Small intestine (tissue), 7 donors: ENCODE results near the gene EDIL3. TPM values are rescaled to one million over a fixed set of nuclear protein-coding genes. Genes with fewer than 3 reads are reported as not detected.

Source experiments
- DNase-seq, 2 donors: peaks; one replicate each; pipeline versions ENCODE4 v3.0.0 to v3.0.0-alpha.2; 2013
- FAIRE-seq: peaks from 2 replicates; lab custom pipeline; 2012; peaks lifted over from hg19 to GRCh38; lab: Jason Lieb, UNC
- H3K27ac ChIP-seq, 3 donors: one replicate each; pipeline ENCODE4 v1.5.1; 2013; ENCODE audit warnings: low read length in 2 of 3, mild to moderate bottlenecking in 2 of 3, control low read depth in 1 of 3, inconsistent platforms in 1 of 3, low read depth in 1 of 3, moderate library complexity in 1 of 3
- H3K27me3 ChIP-seq, 3 donors: one replicate each; pipeline ENCODE4 v1.6.1; 2013; ENCODE audit warnings: low read length in 3 of 3, inconsistent platforms in 1 of 3; ENCODE audit not compliant: control insufficient read depth in 3 of 3, insufficient read depth in 3 of 3
- H3K36me3 ChIP-seq, 3 donors: one replicate each; pipeline ENCODE4 v1.6.1; 2013; ENCODE audit warnings: low read length in 3 of 3, inconsistent platforms in 1 of 3, low read depth in 1 of 3, mild to moderate bottlenecking in 1 of 3, moderate library complexity in 1 of 3; ENCODE audit not compliant: control insufficient read depth in 3 of 3, insufficient read depth in 2 of 3
- H3K4me1 ChIP-seq, 3 donors: one replicate each; pipeline ENCODE4 v1.6.1; 2013; ENCODE audit warnings: low read length in 2 of 3, inconsistent platforms in 1 of 3, low read depth in 1 of 3, mild to moderate bottlenecking in 1 of 3, moderate library complexity in 1 of 3; ENCODE audit not compliant: control insufficient read depth in 3 of 3, insufficient read depth in 2 of 3
- H3K4me3 ChIP-seq, 3 donors: one replicate each; pipeline ENCODE4 v1.5.1; 2013; ENCODE audit warnings: low read length in 3 of 3, control low read depth in 1 of 3, inconsistent platforms in 1 of 3, low read depth in 1 of 3, mild to moderate bottlenecking in 1 of 3, moderate library complexity in 1 of 3
- H3K9me3 ChIP-seq, 2 donors: one replicate each; pipeline ENCODE4 v1.6.1; 2013; ENCODE audit warnings: low read depth in 1 of 2, low read length in 1 of 2; ENCODE audit not compliant: control insufficient read depth in 2 of 2, insufficient read depth in 1 of 2
- WGBS, 3 donors: extraction: QIAGEN DNeasy Blood & Tissue Kit; methylation state at CpG; one replicate each; pipeline ENCODE4 v1.1.7; 2013; 5-methylcytosine and 5-hydroxymethylcytosine counted together
- polyA plus RNA-seq, 4 donors: library from polyadenylated mRNA; stranded (reverse) in 3 of 4; unstranded in 1 of 4; fragments of 200-250 nt in 3 of 4; fragments of 120-200 nt in 1 of 4; gene quantifications; one replicate each; pipeline versions ENCODE4 v1.2.1 to v1.2.3, GENCODE V29; 2013
- donor health status: healthy with polysubstance abuse.
- donor health status: control.
- donor health status: control.
- donor health status: Bipolar disorder and iron deficiency.
- donor health status: healthy.

EDIL3 gene
- polyA plus RNA-seq, 4 donors, result 1.6 to 24.6 (median 5.1) TPM; not detected in 1

- Histone ChIP-seq H3K27me3 (peaks cover 5 to 40% (median 24%) of the 10 kb centered on the region in 3 donors), H3K4me1 (peaks cover 0 to 6% (median 0%) of the 10 kb centered on the region in 3 donors), H3K36me3 (no peaks in the 10 kb centered on the region), H3K4me3 (peak overlapping the region in 2 of 3 donors; percentile 59 to 76), H3K27ac (peak overlapping the region in 2 of 3 donors; percentile 39 to 90), H3K9me3 (no peaks in the 10 kb centered on the region)
- DNase-seq (peak in 1 of 2 donors; percentile 4), FAIRE-seq (no peak)
- 2 to 9% (median 7%) methylated on average over 24 to 26 of the region's 26 CpGs for WGBS, 3 donors
Observed at GRCh38 chr5:84383296-84383815, 1.3 kb downstream of the EDIL3 start.

DNA sequence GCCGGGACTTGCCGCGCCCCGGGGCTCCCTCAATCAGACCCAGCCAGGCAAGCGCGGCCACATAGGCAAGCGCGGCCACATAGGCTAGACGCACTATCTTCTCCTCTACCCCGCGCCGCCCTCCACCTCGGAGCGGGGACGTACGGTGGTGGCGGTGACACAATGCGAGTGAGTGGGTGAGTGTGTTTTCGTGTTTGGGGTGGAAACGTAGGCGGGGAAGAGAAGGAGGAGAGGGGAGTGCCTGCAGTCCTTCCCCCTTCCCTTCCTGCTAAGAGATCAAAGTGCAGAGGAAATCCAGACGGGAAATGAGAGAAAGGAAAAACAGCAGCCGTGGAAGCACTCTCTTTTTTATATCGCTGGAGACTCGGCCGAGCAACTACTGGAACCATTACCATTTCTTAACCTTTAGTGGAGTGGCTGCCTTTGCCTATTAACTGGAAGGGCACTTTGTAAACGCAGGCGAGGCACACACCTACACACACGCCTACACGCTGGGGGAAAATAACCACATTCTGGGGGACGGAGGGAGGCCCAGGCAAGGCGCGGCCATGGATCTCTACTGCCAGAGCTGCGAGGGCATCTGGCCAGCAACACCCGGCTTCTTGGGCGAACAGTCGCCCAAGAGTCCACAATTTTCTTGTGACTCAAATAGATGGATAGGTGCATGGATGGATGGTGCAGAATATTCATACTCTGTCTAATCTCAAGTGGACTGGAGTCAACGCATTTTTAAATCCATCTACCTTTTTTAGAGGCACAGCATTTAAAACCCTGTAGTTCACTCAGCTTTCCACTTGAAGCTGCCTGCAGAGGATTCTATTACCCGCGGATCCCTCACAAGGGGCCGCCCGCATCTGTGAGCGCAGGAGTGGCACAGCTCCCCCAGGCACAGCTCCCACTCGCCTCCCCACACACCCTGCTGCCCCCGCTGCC lies 2.1 kb downstream of the EDIL3 start:
- Histone ChIP-seq H3K4me3 (peak overlapping the region; percentile 3 to 60 (median 59)), H3K27me3 (peaks cover 5 to 40% (median 24%) of the 10 kb centered on the region in 3 donors), H3K27ac (peak overlapping the region in 2 of 3 donors; percentile 67 to 89), H3K9me3 (no peaks in the 10 kb centered on the region), H3K4me1 (peaks cover 0 to 6% (median 0%) of the 10 kb centered on the region in 3 donors), H3K36me3 (no peaks in the 10 kb centered on the region)
- 1 to 6% (median 4%) methylated on average over 45 of the region's 45 CpGs for WGBS, 3 donors
- DNase-seq, result peak in 1 of 2 donors; percentile 45
- no peak for FAIRE-seq

DNA sequence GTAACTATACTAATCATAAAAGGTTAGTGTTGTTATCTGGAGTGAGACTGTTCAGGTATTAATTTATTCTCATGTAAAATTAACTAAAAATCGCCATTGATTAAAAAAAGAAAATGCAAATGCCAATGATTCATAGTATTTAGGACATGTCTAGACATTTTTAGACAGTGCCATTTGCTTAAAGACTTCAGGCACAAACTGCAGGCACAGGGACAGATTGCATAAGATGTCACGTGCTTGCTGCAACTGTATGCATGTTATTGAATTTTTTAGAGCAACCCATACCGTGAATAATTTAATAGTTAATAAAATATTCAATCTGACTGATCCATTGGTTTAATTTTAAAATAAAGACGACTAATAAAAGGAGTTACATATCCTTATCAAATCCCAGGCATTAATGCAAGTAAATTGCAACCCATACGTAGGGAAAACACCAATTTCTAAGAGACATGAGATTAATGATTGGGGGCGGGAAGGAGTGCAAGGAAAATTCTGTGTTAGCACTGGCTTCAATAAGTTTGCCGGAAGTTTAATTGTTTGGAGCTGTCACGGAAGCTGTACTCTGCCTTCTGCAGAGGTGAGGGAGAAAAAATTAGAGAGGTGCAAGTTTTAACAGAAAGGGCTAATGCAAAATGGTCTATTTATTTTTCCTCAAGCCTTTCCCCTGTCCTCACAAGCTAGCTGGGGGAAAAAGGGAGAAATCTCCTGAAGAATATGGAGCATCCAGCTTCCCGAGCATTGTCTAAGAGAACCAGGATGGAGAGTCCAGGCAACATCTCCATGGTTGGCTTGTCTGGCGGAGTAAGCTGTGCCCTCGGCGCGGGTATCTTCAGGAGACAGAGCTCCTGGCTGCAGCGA lies 2.9 kb downstream of the EDIL3 start:
- WGBS, 3 donors, result 6 to 11% (median 6%) methylated on average over 14 of the region's 14 CpGs
- Histone ChIP-seq H3K36me3 (no peaks in the 10 kb centered on the region), H3K27ac (peak overlapping the region in 2 of 3 donors; percentile 67 to 89), H3K4me3 (peak overlapping the region in 2 of 3 donors; percentile 59 to 60), H3K27me3 (peaks cover 5 to 40% (median 24%) of the 10 kb centered on the region in 3 donors), H3K9me3 (no peaks in the 10 kb centered on the region), H3K4me1 (peaks cover 0 to 6% (median 0%) of the 10 kb centered on the region in 3 donors)
- no peak for FAIRE-seq
- no peak for DNase-seq

GRCh38 chr5:84379749-84380148 lies 4.9 kb downstream of the EDIL3 start:
- Histone ChIP-seq H3K27ac (no peak overlapping the region), H3K4me1 (peaks cover 0 to under 1% (median 0%) of the 10 kb centered on the region in 3 donors), H3K36me3 (no peaks in the 10 kb centered on the region), H3K27me3 (peaks cover 5 to 32% (median 20%) of the 10 kb centered on the region in 3 donors), H3K9me3 (no peaks in the 10 kb centered on the region), H3K4me3 (no peak overlapping the region)
- FAIRE-seq (no peak), DNase-seq (no peak)
- WGBS, 3 donors, result 59 to 62% (median 62%) methylated on average over 2 of the region's 2 CpGs

DNA sequence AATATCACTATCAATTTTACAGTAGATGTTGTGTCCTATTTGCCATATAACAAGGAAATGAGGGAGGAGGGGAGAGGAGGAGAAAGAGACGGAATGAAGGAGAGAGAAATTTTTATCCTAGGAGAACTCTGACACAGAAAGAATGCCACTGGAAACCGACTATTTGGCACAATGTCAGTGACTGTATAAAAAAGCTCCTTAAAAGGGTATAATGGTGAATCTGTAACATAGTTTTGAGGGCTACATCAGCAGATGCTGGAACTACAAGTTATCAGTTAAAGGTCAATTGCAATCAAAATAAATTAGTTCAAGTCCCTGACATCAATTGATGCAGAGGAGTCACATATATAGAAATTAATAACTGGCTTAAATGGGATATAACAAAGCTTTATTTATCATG lies 5.7 kb downstream of the EDIL3 start:
- Histone ChIP-seq H3K27ac (no peak overlapping the region), H3K4me3 (no peak overlapping the region), H3K36me3 (no peaks in the 10 kb centered on the region), H3K9me3 (no peaks in the 10 kb centered on the region), H3K27me3 (peaks cover 3 to 27% (median 17%) of the 10 kb centered on the region in 3 donors), H3K4me1 (no peaks in the 10 kb centered on the region)
- DNase-seq (no peak), FAIRE-seq (no peak)
- 47 to 54% (median 49%) methylated on average over 2 of the region's 2 CpGs for WGBS, 3 donors

GRCh38 chr5:84378420-84378819 lies 6.3 kb downstream of the EDIL3 start:
- FAIRE-seq, result no peak
- no peak for DNase-seq
- Histone ChIP-seq H3K27me3 (peaks cover 0 to 22% (median 12%) of the 10 kb centered on the region in 3 donors), H3K36me3 (no peaks in the 10 kb centered on the region), H3K9me3 (no peaks in the 10 kb centered on the region), H3K27ac (peak overlapping the region in 1 of 3 donors; percentile 49), H3K4me3 (no peak overlapping the region), H3K4me1 (no peaks in the 10 kb centered on the region)
- WGBS, 3 donors, result 47 to 70% (median 55%) methylated on average over 1 of the region's 1 CpG

- no peak for FAIRE-seq
- peaks cover 0 to 2% (median 0%) of the 10 kb centered on the region in 3 donors for H3K27me3 ChIP-seq
- H3K4me3 ChIP-seq, result no peak overlapping the region
- H3K9me3 ChIP-seq, result no peaks in the 10 kb centered on the region
- 63 to 90% (median 84%) methylated on average over 1 of the region's 1 CpG for WGBS, 3 donors
- no peaks in the 10 kb centered on the region for H3K36me3 ChIP-seq
- no peak overlapping the region for H3K27ac ChIP-seq
- no peaks in the 10 kb centered on the region for H3K4me1 ChIP-seq
- no peak for DNase-seq
Observed at GRCh38 chr5:84376346-84376745, 8.3 kb downstream of the EDIL3 start.

GRCh38 chr5:84374568-84374967 lies 10.1 kb downstream of the EDIL3 start:
- Histone ChIP-seq H3K27me3 (peaks cover 0 to 2% (median 0%) of the 10 kb centered on the region in 3 donors), H3K9me3 (no peaks in the 10 kb centered on the region), H3K4me3 (no peak overlapping the region), H3K27ac (no peak overlapping the region), H3K36me3 (no peaks in the 10 kb centered on the region), H3K4me1 (no peaks in the 10 kb centered on the region)
- no peak for DNase-seq
- WGBS, 3 donors, result 77 to 84% (median 78%) methylated on average over 4 of the region's 4 CpGs
- FAIRE-seq, result no peak
